Stimulated activated effector memory CD8-positive, alpha-beta T cell treated with anti-CD3 and anti-CD28 coated beads, Interleukin-12 subunit alpha, Interleukin-12 subunit beta, amount 100 ng/mL, for 72 hours (primary cell): ENCODE data around the gene ANO10.
"Not testable (repeated sequence)": the region's sequence is repeated elsewhere in the genome, so short reads cannot be mapped to it uniquely, and the experiment has no call there.

Source experiments
- ATAC-seq: fragments of 150-1000 bp; cut with Tn5 transposase; 2 replicates; pipeline ENCODE4 v1.10.0; 2021
- DNase-seq, 2 donors: peaks; one replicate each; pipeline ENCODE4 v3.0.0; 2021 to 2022; ENCODE audit warnings: low spot score in 2 of 2
- H3K27ac Mint-ChIP-seq: one replicate; pipeline ENCODE4 v1.8.0; 2022; ENCODE audit warnings: mild to moderate bottlenecking, mixed read lengths
- H3K36me3 Mint-ChIP-seq: one replicate; pipeline ENCODE4 v1.8.0; 2022; ENCODE audit warnings: mild to moderate bottlenecking, mixed read lengths
- H3K4me1 Mint-ChIP-seq: one replicate; pipeline ENCODE4 v1.8.0; 2022; ENCODE audit warnings: mixed read lengths
- H3K4me3 Mint-ChIP-seq: one replicate; pipeline ENCODE4 v1.8.0; 2022; ENCODE audit warnings: mild to moderate bottlenecking, mixed read lengths
- H3K9me3 Mint-ChIP-seq: one replicate; pipeline ENCODE4 v1.8.0; 2022; ENCODE audit warnings: mixed read lengths

The ANO10 gene

GRCh38 chr3:43609406-43609805 lies 12.4 kb downstream of the ANO10 start:
- Mint-ChIP-seq H3K27ac (no peak overlapping the region), H3K4me3 (no peak overlapping the region), H3K9me3 (no peaks in the 10 kb centered on the region), H3K36me3 (no peaks in the 10 kb centered on the region), H3K4me1 (no peaks in the 10 kb centered on the region)
- no peak for DNase-seq
- ATAC-seq, result no peak

DNA sequence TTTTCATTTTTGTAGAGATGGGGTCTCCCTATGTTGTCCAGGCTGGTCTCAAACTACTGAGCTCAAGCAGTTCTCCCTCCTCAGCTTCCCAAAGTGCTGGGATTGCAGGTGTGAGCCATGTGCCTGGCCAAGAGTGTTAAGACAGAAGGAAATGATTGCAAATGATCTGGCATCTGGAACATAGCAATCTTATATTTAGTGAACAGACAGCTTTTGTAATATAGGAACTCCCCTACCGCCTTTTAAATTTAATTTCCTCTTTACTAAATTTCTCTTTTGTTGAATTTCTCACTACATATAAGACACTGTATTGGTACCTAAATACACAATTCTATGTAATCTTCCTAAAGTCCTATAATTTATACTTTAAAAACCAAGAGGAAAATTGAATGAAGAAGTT lies 13.1 kb downstream of the ANO10 start:
- no peak overlapping the region for H3K4me3 Mint-ChIP-seq
- no peak overlapping the region for H3K27ac Mint-ChIP-seq
- no peaks in the 10 kb centered on the region for H3K36me3 Mint-ChIP-seq
- ATAC-seq (no peak), DNase-seq (no peak)
- no peaks in the 10 kb centered on the region for H3K4me1 Mint-ChIP-seq
- no peaks in the 10 kb centered on the region for H3K9me3 Mint-ChIP-seq

- no peak for DNase-seq
- Mint-ChIP-seq H3K36me3 (no peaks in the 10 kb centered on the region), H3K9me3 (no peaks in the 10 kb centered on the region), H3K27ac (no peak overlapping the region), H3K4me1 (no peaks in the 10 kb centered on the region), H3K4me3 (no peak overlapping the region)
- ATAC-seq, result no peak
Observed at GRCh38 chr3:43606284-43606683, 15.5 kb downstream of the ANO10 start.

DNA sequence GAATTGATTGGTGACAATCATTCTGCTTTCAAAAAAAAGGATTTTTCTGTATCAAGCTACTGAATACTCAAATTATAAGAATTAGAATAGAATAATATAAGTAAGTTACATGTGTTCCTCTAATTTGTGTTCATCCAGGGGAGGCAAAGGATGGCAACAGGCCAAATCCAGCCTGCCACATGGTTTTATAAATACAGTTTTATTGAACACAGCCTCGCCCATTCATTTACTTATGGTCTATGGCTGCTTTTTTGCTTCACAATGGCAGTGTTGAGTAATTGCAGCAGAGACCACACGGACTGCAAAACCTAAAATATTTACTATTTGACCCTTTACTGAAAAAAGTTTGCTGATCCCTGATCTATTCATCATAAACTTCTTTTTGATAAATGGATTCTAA lies 21.9 kb downstream of the ANO10 start:
- not testable (repeated sequence) for H3K27ac Mint-ChIP-seq, ATAC-seq, H3K4me3 Mint-ChIP-seq, H3K36me3 Mint-ChIP-seq, H3K4me1 Mint-ChIP-seq, H3K9me3 Mint-ChIP-seq, DNase-seq

DNA sequence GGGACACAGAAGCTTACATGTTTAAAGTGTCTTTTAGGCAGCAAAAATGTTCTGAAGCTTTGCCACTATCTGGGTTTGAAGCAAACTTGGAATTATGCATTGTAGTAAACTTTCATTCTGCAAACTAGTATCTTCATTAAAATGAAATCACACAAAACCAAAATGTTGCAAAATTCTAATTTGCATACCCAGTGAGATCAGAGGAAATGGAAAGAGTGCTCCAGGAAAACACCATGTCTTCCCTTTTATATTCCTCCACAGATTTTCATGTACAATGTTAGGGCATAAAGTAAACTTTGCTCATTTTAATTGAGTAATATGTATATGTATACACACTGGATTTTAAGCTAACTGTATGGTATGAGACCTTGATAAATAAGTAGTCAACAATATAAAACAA lies 23.9 kb downstream of the ANO10 start:
- DNase-seq (no peak), ATAC-seq (no peak)
- Mint-ChIP-seq H3K4me1 (peaks cover 7% of the 10 kb centered on the region), H3K36me3 (no peaks in the 10 kb centered on the region), H3K27ac (no peak overlapping the region), H3K9me3 (peaks cover 1% of the 10 kb centered on the region), H3K4me3 (no peak overlapping the region)

DNA sequence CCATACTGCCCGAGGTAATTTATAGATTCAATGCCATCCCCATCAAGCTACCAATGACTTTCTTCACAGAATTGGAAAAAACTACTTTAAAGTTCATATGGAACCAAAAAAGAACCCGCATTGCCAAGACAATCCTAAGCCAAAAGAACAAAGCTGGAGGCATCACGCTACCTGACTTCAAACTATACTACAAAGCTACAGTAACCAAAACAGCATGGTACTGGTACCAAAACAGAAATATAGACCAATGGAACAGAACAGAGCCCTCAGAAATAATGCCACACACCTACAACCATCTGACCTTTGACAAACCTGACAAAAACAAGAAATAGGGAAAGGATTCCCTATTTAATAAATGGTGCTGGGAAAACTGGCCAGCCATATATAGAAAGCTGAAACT lies 25.6 kb downstream of the ANO10 start:
- H3K9me3 Mint-ChIP-seq, DNase-seq, H3K36me3 Mint-ChIP-seq, ATAC-seq, H3K4me3 Mint-ChIP-seq, H3K27ac Mint-ChIP-seq, H3K4me1 Mint-ChIP-seq: not testable (repeated sequence)

GRCh38 chr3:43595280-43595679 lies 26.5 kb downstream of the ANO10 start:
- H3K27ac Mint-ChIP-seq, H3K36me3 Mint-ChIP-seq, H3K9me3 Mint-ChIP-seq, DNase-seq, H3K4me1 Mint-ChIP-seq, ATAC-seq, H3K4me3 Mint-ChIP-seq: not testable (repeated sequence)

- not testable (repeated sequence) for H3K27ac Mint-ChIP-seq
Observed at GRCh38 chr3:43593588-43593987, 28.2 kb downstream of the ANO10 start.

GRCh38 chr3:43591866-43592265 lies 29.9 kb downstream of the ANO10 start:
- not testable (repeated sequence) for H3K27ac Mint-ChIP-seq, DNase-seq, ATAC-seq, H3K4me1 Mint-ChIP-seq, H3K36me3 Mint-ChIP-seq, H3K4me3 Mint-ChIP-seq, H3K9me3 Mint-ChIP-seq

More at GRCh38 chr3:43593588-43593987, 28.2 kb downstream of the ANO10 start:
- H3K36me3 Mint-ChIP-seq, DNase-seq, H3K9me3 Mint-ChIP-seq, H3K4me3 Mint-ChIP-seq, H3K4me1 Mint-ChIP-seq, ATAC-seq: not testable (repeated sequence)

GRCh38 chr3:43587303-43587702 lies 34.5 kb downstream of the ANO10 start:
- Mint-ChIP-seq H3K9me3 (no peaks in the 10 kb centered on the region), H3K27ac (no peak overlapping the region), H3K4me3 (no peak overlapping the region), H3K4me1 (peaks cover 7% of the 10 kb centered on the region), H3K36me3 (peaks cover 4% of the 10 kb centered on the region)
- ATAC-seq, result no peak
- no peak for DNase-seq

GRCh38 chr3:43584043-43584826 lies 37.6 kb downstream of the ANO10 start:
- ATAC-seq (peak; percentile 77), DNase-seq (no peak)
- Mint-ChIP-seq H3K27ac (no peak overlapping the region), H3K4me1 (peaks cover 7% of the 10 kb centered on the region), H3K4me3 (no peak overlapping the region), H3K36me3 (peaks cover 4% of the 10 kb centered on the region), H3K9me3 (no peaks in the 10 kb centered on the region)

GRCh38 chr3:43583481-43583880 lies 38.3 kb downstream of the ANO10 start:
- ATAC-seq, result no peak
- DNase-seq, result no peak
- Mint-ChIP-seq H3K36me3 (no peaks in the 10 kb centered on the region), H3K27ac (no peak overlapping the region), H3K9me3 (no peaks in the 10 kb centered on the region), H3K4me1 (peaks cover 7% of the 10 kb centered on the region), H3K4me3 (no peak overlapping the region)

GRCh38 chr3:43582866-43583265 lies 38.9 kb downstream of the ANO10 start:
- H3K9me3 Mint-ChIP-seq, result no peaks in the 10 kb centered on the region
- H3K36me3 Mint-ChIP-seq, result no peaks in the 10 kb centered on the region
- no peak overlapping the region for H3K27ac Mint-ChIP-seq
- no peak for ATAC-seq
- no peak for DNase-seq
- peaks cover 7% of the 10 kb centered on the region for H3K4me1 Mint-ChIP-seq
- no peak overlapping the region for H3K4me3 Mint-ChIP-seq

DNA sequence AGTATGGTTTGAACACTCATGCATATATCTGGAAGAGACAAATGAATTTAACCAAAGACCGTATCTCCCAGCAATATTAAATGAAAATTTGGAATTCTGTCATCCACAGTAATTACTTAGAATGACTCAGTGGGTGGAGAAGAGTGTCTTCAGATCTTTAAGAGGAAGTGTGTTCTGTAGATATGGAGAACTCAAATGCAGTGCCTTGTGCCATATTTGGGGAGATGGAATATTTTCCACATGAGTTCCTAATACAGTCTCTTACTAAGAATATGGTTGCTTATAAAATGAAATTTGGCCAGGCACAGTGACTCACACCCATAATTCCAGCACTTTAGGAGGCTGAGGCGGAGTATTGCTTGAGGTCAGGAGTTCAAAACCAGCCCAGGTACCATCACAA lies 40.5 kb downstream of the ANO10 start:
- Mint-ChIP-seq H3K4me3 (no peak overlapping the region), H3K27ac (no peak overlapping the region), H3K4me1 (peaks cover 7% of the 10 kb centered on the region), H3K9me3 (no peaks in the 10 kb centered on the region), H3K36me3 (no peaks in the 10 kb centered on the region)
- ATAC-seq, result no peak
- no peak for DNase-seq

DNA sequence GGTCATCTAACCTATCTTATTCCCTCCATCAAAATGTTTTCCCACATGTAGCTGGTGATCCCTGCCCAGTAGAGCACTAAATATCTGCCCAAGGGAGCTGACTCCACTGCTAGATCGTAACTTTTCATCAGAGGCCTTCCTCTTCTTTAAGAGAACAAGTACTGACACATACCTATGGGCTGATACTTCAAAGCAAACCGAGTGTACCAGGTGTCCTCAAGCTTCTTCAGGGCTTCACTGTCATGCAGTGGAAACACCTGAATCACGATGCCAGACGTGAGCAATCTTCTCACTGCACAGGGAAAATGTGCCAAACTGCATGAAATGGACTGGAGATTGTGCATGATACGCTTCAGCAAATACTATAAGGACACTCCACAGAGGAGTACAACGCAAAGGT lies 41.6 kb downstream of the ANO10 start:
- no peaks in the 10 kb centered on the region for H3K9me3 Mint-ChIP-seq
- no peak overlapping the region for H3K4me3 Mint-ChIP-seq
- ATAC-seq (no peak), DNase-seq (no peak)
- no peak overlapping the region for H3K27ac Mint-ChIP-seq
- H3K4me1 Mint-ChIP-seq, result peaks cover 7% of the 10 kb centered on the region
- no peaks in the 10 kb centered on the region for H3K36me3 Mint-ChIP-seq

- ATAC-seq (no peak), DNase-seq (no peak)
- no peaks in the 10 kb centered on the region for H3K9me3 Mint-ChIP-seq
- H3K36me3 Mint-ChIP-seq, result no peaks in the 10 kb centered on the region
- H3K4me3 Mint-ChIP-seq, result no peak overlapping the region
- no peak overlapping the region for H3K27ac Mint-ChIP-seq
- H3K4me1 Mint-ChIP-seq, result no peaks in the 10 kb centered on the region
Observed at GRCh38 chr3:43573576-43573975, 48.2 kb downstream of the ANO10 start.
